ENCODE data around the gene PSMD1.
"Not testable (repeated sequence)": the region's sequence is repeated elsewhere in the genome, so short reads cannot be mapped to it uniquely, and the experiment has no call there.

PSMD1 gene

GRCh38 chr2:231056453-231057416 is at the start of gene PSMD1:
Gene PSMD1 (plus strand): TSS chr2:231056867. CDS start chr2:231057026, 159 bp downstream.
- DNase-seq (ENCODE audit: low read depth in 2 of 2, low spot score in 1 of 2) = peak; percentile 88 to 90

DNA sequence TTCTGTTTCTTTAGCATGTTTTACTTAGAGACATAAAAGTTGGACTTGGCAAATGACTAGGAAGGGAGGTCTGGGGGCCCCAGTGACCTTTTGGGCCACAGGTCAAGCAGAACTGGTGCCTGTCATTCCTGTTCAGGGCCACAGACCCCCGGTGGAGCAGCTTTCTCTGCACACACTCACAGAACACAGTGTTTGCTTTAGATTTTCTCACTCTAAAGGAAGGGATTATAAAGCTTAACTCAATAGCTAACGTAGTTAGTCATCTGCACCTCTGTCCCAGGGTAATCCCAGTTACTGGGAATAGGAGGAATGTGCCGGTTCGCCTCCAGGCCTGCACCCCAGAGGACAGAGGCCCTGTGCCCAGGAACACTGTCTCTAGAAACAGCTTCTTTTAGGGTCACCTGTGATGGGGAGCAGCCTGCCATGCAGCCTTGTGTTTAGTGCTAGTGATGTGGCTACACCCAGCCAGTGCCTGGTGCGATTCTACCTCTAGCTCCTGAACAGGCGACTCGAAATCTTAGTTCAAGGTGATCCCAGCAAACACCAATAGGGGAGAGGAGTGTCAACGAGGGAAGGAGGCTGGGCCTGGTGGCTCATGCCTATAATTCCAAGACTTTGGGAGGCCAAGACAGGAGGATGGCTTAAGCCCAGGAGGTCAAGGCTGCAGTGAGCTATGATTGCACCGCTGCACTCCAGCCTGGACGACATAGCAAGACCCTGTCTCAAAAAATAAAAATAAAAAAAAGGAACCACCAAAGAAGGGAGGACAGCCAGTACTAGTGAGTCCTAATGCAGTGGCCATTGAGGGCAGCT is 49.2 kb upstream of the PSMD1 start:
- DNase-seq (ENCODE audit: low read depth in 2 of 2, low spot score in 1 of 2) = no peak

DNA sequence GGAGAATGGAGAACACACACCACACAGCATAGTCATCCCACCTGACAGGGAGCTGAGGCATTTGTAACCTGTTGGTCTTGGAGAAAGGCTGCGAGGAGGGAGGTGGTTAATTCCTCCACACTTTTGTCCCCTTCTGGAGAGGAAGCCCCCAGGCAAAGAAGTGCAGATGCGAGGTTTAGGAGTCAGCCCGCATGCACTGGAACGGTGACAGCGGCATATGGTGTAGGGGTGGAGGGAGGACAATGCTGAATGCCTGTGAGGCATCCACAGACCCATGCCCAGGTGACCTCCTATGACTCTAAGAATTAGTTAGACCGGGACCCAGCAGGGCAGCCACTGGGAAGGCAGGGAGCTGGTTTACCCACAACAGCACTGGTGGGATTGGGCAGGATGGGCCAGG is 48.5 kb upstream of the PSMD1 start:
- no peak for DNase-seq (ENCODE audit: low read depth in 2 of 2, low spot score in 1 of 2)

GRCh38 chr2:231009236-231009919 is 47.3 kb upstream of the PSMD1 start:
- no peak for DNase-seq (ENCODE audit: low read depth in 2 of 2, low spot score in 1 of 2)

GRCh38 chr2:231010201-231010730 is 46.4 kb upstream of the PSMD1 start:
- DNase-seq (ENCODE audit: low read depth in 2 of 2, low spot score in 1 of 2) = no peak

GRCh38 chr2:231011526-231011925 is 45.1 kb upstream of the PSMD1 start:
- DNase-seq (ENCODE audit: low read depth in 2 of 2, low spot score in 1 of 2) = no peak

DNA sequence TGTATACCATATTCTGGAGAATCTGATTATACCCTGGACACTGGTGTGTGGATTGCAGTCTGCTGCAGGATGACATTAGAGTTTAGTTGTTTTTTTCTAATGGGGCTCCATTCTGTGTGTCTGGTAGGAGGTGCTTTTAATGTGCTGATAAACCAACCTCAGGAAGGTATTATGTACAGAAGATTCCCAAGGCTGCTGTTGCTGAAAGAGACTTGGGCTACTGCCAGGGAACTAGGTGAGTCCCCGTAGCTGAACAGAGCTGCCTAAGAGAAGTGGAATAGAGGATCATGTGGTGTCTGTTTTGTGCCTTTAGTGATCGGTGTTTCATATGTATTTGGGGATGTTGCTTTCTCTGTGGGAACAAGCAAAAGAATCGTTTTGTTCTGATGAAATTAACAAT is 44.2 kb upstream of the PSMD1 start:
- DNase-seq (ENCODE audit: low read depth in 2 of 2, low spot score in 1 of 2) = no peak

DNA sequence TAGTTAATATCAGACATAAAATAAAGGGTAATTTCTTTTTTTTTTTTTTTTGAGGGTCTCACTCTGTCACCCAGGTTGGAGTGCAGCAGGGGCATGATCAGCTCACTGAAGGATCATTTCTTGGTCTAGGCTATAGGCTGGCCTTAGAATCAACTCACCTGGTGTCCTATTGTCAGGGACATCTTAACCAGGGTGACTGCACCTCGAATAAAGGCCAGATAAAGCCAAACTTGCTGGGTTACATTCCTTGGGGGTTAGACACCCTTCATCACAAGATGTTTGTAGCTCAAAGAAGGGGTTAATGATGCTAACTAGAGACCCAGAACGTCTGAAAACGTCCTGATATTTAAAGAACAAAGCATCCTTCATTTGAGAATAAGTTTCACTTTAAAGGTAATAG is 42.8 kb upstream of the PSMD1 start:
- no peak for DNase-seq (ENCODE audit: low read depth in 2 of 2, low spot score in 1 of 2)

DNA sequence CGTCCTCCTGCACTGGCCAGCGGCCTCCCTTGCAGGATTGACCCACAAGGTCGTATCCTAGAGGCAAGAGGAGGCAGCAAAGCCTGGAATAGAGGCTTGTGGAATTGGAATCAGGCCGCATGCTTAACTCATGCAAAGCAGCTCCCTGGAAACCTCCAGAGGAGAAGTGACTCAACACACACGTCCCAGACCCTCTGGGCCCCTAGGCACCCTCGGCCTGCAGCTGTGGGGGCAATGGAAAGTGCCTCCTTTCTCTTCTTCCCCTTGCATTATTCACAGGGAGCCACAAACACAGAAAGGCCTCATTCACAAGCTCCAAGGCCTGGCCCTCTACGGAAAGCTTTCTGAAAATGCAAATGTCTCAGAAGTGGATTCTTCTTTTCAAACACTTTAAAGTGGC is 41.2 kb upstream of the PSMD1 start:
- DNase-seq (ENCODE audit: low read depth in 2 of 2, low spot score in 1 of 2) = no peak

DNA sequence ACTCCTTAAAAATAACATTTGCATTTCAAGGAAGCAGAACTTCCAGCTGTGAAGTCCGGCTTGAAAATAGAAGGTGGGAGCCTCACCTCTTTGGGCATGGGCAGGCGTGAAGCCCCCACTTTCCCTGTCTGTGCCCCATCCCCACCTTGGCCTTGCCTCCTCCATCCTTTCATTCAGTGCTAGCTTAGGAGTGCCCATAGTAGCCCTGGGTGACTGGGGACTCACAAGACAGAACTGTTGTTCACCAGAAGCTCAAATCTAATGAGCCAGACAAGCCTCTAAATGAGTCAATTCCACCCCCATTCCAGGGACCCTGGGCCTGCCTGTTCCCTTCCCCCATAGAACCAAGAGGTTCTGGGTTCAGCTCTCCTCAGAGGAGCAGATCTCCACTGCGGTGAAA is 40.7 kb upstream of the PSMD1 start:
- no peak for DNase-seq (ENCODE audit: low read depth in 2 of 2, low spot score in 1 of 2)

GRCh38 chr2:231016566-231017230 is 40.0 kb upstream of the PSMD1 start:
- no peak for DNase-seq (ENCODE audit: low read depth in 2 of 2, low spot score in 1 of 2)

DNA sequence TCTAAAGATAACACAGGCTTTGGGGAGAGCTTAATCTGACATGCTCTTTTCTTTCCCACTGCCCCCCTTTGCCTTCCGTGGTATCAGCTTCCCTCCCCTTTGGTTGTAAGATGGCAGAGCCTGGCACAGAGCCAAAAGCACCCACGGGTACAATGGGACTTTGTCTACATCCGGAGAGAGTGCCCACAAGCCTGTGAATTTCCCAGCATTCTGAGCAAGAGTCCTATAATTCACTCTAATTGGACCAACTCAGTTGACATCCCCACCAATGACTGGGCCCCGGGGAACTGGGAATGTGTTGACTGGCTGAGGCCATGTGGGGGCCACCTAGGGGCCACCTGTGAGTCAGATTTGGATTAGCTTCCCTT is 39.5 kb upstream of the PSMD1 start:
- DNase-seq (ENCODE audit: low read depth in 2 of 2, low spot score in 1 of 2) = no peak

DNA sequence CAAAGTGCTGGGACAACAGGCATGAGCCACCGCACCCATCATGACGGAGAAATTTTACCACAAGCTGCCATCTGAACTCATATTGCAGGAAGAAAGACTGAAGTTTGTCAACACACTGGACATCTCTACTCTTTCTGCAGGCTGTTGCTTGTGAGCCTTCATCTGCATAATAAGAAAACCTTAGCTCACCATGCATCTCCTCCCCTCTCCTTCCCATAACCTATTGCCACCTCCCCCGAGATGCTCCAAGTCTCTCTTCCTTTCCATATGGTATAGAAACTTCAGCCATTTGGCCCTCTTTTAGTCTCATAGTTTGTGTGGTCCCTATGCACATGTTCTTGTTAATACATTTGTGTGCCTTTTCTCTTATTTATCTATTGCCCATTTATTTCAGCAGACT is 38.5 kb upstream of the PSMD1 start:
- DNase-seq (ENCODE audit: low read depth in 2 of 2, low spot score in 1 of 2) = no peak

DNA sequence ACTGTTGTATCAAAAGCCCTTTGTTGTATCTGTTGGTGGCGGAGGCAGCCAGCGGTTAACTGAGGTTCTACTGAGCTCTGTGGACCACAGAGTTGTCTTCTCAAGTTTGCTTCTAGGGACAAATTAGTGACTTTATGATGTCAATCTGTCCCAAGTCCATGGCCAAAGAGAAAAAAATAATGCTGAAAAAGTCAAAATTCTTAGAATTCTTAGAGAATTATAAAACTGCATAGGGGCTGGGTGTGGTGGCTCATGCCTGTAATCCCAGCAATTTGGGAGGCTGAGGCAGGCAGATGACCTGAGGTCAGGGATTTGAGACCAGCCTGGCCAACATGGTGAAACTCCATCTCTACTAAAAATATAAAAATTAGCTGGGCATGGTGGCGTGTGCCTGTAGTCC is 31.6 kb upstream of the PSMD1 start:
- not testable (repeated sequence) for DNase-seq (ENCODE audit: low read depth in 2 of 2, low spot score in 1 of 2)

DNA sequence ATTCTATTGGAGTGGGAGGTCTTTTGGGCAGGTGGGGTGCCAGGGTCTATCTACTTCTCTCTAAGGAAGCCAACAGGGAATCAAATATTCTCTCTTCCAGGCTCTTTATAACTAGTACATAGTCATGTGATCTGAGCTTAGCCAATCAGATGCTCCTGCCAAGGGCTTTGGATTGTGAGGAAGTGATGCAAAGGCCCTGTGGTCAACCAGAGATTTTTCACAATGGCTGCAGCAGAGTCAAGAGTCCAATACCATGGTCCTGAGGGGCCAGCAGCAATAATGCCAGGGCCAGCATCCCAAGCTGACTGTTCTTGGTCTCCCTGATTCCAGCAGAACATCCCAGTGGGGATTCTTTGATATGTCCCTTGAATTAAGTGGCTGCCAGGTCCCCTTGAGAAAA is 27.8 kb upstream of the PSMD1 start:
- no peak for DNase-seq (ENCODE audit: low read depth in 2 of 2, low spot score in 1 of 2)

DNA sequence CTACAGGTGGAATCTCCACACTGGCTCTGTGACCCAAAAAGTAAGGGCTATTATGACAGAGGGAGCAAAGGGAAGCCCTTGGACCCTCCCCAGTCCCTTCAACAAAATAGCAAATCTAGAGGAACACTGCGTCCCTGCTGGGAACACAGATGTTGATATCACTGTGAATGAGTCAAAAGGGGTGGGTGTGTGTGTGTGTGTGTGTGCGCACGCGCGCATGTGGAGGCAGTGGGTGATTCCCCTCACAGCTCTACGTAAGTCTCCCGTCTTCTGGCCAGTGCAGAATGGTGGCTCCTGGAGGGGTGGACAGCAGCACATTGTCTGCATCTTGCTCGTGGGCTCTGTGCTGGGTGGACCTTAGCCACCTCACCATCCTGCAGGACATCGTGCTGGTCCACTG is 27.1 kb upstream of the PSMD1 start:
- no peak for DNase-seq (ENCODE audit: low read depth in 2 of 2, low spot score in 1 of 2)

DNA sequence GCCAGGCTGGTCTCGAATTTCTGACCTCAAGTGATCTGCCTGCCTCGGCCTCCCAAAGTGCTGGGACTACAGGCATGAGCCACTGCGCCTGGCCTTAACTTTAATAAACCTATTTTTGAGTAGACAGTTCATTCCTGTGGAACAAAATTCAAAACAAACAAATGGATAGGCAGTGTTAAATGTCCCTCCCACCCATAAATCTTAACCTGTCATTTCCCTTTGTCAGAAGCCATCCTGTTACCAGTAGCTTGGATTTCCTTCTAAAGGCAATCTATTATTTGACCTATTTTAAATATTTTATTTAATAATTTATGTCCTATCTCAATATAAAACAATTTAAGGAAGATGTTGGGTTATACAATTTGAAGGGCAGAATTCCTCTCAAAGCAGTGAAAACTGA is 25.9 kb upstream of the PSMD1 start:
- DNase-seq (ENCODE audit: low read depth in 2 of 2, low spot score in 1 of 2) = no peak

DNA sequence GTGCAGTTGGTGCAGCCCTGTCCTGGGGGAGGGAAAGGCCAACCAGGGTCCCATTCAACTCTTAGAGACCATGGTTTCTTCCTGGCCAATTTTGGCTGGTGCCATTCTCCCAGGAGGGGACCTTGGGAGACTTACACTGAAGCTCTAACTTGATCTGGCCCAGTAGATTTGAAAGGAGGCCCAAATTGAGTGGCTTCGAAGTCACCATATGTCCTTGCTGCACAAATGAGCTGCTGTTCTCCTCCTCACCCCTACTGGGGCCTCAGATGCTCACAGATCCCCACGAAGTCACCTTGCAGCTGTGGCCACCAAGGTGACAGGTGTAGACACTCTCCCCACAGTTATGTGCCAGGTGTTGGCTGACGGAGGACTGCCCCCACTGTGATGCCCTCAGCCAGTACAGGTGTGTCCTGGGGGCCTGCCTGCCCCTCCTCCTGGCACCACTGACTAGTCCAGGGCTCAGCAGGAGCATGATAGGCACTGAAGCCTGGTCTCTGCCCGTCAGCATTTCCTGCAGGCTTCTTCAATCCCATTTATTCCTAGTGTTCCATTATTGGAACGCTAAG is 24.0 kb upstream of the PSMD1 start:
- DNase-seq (ENCODE audit: low read depth in 2 of 2, low spot score in 1 of 2) = no peak

DNA sequence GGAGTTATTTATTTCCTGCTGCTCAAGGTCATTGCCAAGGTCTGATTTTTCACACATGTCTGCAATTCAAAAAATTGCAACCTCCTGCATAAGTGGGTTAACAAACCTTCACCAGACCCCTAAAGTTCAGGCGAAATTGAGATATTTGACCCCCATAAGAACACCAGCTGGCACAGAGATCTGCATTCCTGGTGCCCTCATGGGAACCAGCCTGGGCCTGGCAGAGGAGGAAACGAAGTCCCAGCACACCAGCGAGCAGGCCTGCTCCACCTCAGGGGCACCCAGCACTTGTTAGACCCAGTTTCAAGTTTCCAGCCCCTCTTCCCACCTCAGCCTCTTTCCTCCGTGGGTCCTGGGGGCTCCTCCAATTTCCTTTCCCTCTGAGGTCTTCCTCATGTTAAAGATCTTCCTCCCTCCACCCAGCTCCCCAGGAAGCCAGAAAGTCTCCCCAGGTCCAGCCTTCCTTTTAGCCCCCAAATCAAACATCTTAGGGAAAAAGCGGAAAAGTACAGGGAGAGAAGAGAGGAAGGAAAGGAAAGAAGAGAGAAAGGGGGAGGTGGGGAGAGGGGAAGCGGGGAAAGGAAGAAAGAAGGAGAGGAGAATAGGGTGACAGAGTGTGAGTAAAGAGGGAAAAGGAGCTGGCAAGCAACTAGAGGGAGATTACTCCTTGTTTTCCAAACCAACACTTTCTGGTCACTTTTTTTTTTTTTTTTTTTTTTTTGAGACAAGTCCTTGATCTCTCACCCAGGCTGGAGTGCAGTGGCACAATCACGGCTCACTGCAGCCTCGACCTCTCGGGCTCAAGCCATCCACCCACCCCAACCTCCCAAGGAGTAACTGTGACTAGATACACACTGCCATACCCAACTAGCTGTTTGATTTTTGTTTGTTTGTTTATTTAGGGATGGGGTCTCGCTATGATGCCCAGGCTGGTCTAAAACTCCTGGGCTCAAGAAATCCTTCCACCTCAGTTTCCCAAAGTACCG is 23.2 kb upstream of the PSMD1 start:
- no peak for DNase-seq (ENCODE audit: low read depth in 2 of 2, low spot score in 1 of 2)

Measured in stimulated activated CD8-positive, alpha-beta memory T cell treated with anti-CD3 and anti-CD28 coated beads, Interleukin-4, amount 100 ng/mL, for 1 hour (primary cell).